HEK293 (cell line): ENCODE data around the gene ZCCHC24.

Experiments
- BCL11B ChIP-seq: fragments of 450-650 bp; formaldehyde crosslinking; IDR thresholded peaks from 2 replicates; pipeline ENCODE4 v1.5.1; 2016; ENCODE audit warnings: low read depth, missing biosample characterization, missing genetic modification characterization
- FEZF1 ChIP-seq: fragments of 450-650 bp; formaldehyde crosslinking; IDR thresholded peaks from 2 replicates; pipeline ENCODE4 v1.5.1; 2016; ENCODE audit warnings: missing biosample characterization, missing genetic modification characterization
- GLIS1 ChIP-seq: fragments of 450-650 bp; formaldehyde crosslinking; IDR thresholded peaks from 2 replicates; pipeline ENCODE4 v1.5.1; 2016; ENCODE audit warnings: missing biosample characterization, missing genetic modification characterization
- GLIS2 ChIP-seq: fragments of 450-650 bp; formaldehyde crosslinking; IDR thresholded peaks from 2 replicates; pipeline ENCODE4 v1.5.1; 2016; ENCODE audit warnings: missing biosample characterization, missing genetic modification characterization
- IKZF3 ChIP-seq: fragments of 450-650 bp; IDR thresholded peaks from 2 replicates; pipeline ENCODE4 v1.5.0; 2018; ENCODE audit warnings: missing biosample characterization, mild to moderate bottlenecking, missing genetic modification characterization, moderate library complexity
- MYNN ChIP-seq: fragments of 450-650 bp; formaldehyde crosslinking; IDR thresholded peaks from 2 replicates; pipeline ENCODE4 v1.5.1; 2016; ENCODE audit warnings: missing biosample characterization, missing genetic modification characterization, borderline replicate concordance
- MZF1 ChIP-seq: fragments of 450-650 bp; formaldehyde crosslinking; IDR thresholded peaks from 2 replicates; pipeline ENCODE4 v1.5.1; 2017; ENCODE audit warnings: missing biosample characterization, missing genetic modification characterization, borderline replicate concordance
- PRDM1 ChIP-seq: fragments of 450-650 bp; formaldehyde crosslinking; IDR thresholded peaks from 2 replicates; pipeline ENCODE4; 2016; ENCODE audit warnings: missing biosample characterization, missing genetic modification characterization
- SP2 ChIP-seq: fragments of 450-650 bp; formaldehyde crosslinking; IDR thresholded peaks from 2 replicates; pipeline ENCODE4 v1.5.1; 2016; ENCODE audit warnings: missing biosample characterization, missing genetic modification characterization
- YY2 ChIP-seq: fragments of 450-650 bp; formaldehyde crosslinking; IDR thresholded peaks from 2 replicates; pipeline ENCODE4 v1.5.1; 2016; ENCODE audit warnings: missing biosample characterization, missing genetic modification characterization
- ZBTB17 ChIP-seq: fragments of 450-650 bp; formaldehyde crosslinking; IDR thresholded peaks from 2 replicates; pipeline ENCODE4 v1.5.1; 2016; ENCODE audit warnings: missing biosample characterization, missing genetic modification characterization
- ZBTB20 ChIP-seq: fragments of 450-650 bp; formaldehyde crosslinking; IDR thresholded peaks from 2 replicates; pipeline ENCODE4 v1.5.1; 2016; ENCODE audit warnings: missing biosample characterization, missing genetic modification characterization
- ZBTB7A ChIP-seq: fragments of 450-650 bp; formaldehyde crosslinking; IDR thresholded peaks from 2 replicates; pipeline ENCODE4 v1.5.1; 2016; ENCODE audit warnings: low read depth, missing biosample characterization, missing genetic modification characterization
- ZBTB8A ChIP-seq: fragments of 450-650 bp; formaldehyde crosslinking; IDR thresholded peaks from 2 replicates; pipeline ENCODE4 v1.5.1; 2016; ENCODE audit warnings: missing biosample characterization, missing genetic modification characterization
- ZIC2 ChIP-seq: fragments of 450-650 bp; formaldehyde crosslinking; IDR thresholded peaks from 2 replicates; pipeline ENCODE4 v1.5.1; 2016; ENCODE audit warnings: missing biosample characterization, missing genetic modification characterization
- ZNF155 ChIP-seq: fragments of 450-650 bp; formaldehyde crosslinking; IDR thresholded peaks from 2 replicates; pipeline ENCODE4 v1.5.1; 2016; ENCODE audit warnings: missing biosample characterization, missing genetic modification characterization
- ZNF211 ChIP-seq: fragments of 450-650 bp; formaldehyde crosslinking; IDR thresholded peaks from 2 replicates; pipeline ENCODE4 v1.5.1; 2016; ENCODE audit warnings: low read depth, missing biosample characterization, missing genetic modification characterization
- ZNF335 ChIP-seq: fragments of 450-650 bp; formaldehyde crosslinking; conservative IDR thresholded peaks from 2 replicates; pipeline ENCODE4 v1.5.1; 2016; ENCODE audit warnings: missing biosample characterization, missing genetic modification characterization
- ZNF555 ChIP-seq: fragments of 450-650 bp; formaldehyde crosslinking; conservative IDR thresholded peaks from 2 replicates; pipeline ENCODE4 v1.5.1; 2017; ENCODE audit warnings: missing biosample characterization, mild to moderate bottlenecking, missing genetic modification characterization, inconsistent platforms
- ZNF571 ChIP-seq: fragments of 450-650 bp; formaldehyde crosslinking; IDR thresholded peaks from 2 replicates; pipeline ENCODE4 v1.5.0; 2017; ENCODE audit warnings: missing biosample characterization, missing genetic modification characterization
- ZNF610 ChIP-seq: fragments of 450-650 bp; formaldehyde crosslinking; IDR thresholded peaks from 2 replicates; pipeline ENCODE4 v1.5.1; 2016; ENCODE audit warnings: missing biosample characterization, missing genetic modification characterization, borderline replicate concordance
- ZNF776 ChIP-seq: fragments of 450-650 bp; formaldehyde crosslinking; IDR thresholded peaks from 2 replicates; pipeline ENCODE4 v1.5.0; 2017; ENCODE audit warnings: missing biosample characterization, missing genetic modification characterization, borderline replicate concordance
- ZNF777 ChIP-seq: fragments of 450-650 bp; formaldehyde crosslinking; IDR thresholded peaks from 2 replicates; pipeline ENCODE4 v1.5.1; 2017; ENCODE audit warnings: missing biosample characterization, missing genetic modification characterization, borderline replicate concordance
- ZSCAN30 ChIP-seq: fragments of 450-650 bp; IDR thresholded peaks from 2 replicates; pipeline ENCODE4 v1.5.1; 2018; ENCODE audit warnings: missing biosample characterization, mild to moderate bottlenecking, missing genetic modification characterization, moderate library complexity
- TF ChIP-seq, protein P1 (sequence below): fragments of 450-650 bp; formaldehyde crosslinking; IDR thresholded peaks from 2 replicates; pipeline ENCODE4 v1.5.1; 2016; ENCODE audit warnings: missing biosample characterization, missing genetic modification characterization
- TF ChIP-seq, protein P2 (sequence below): fragments of 450-650 bp; formaldehyde crosslinking; IDR thresholded peaks from 2 replicates; pipeline ENCODE4 v1.5.1; 2016; ENCODE audit warnings: missing biosample characterization, missing genetic modification characterization
- TF ChIP-seq, protein P3 (sequence below): fragments of 450-650 bp; formaldehyde crosslinking; IDR thresholded peaks from 2 replicates; pipeline ENCODE4 v1.5.1; 2016; ENCODE audit warnings: missing biosample characterization, missing genetic modification characterization
- TF ChIP-seq, protein P4 (sequence below): fragments of 450-650 bp; formaldehyde crosslinking; IDR thresholded peaks from 2 replicates; pipeline ENCODE4 v1.5.1; 2016; ENCODE audit warnings: missing biosample characterization, missing genetic modification characterization
- TF ChIP-seq, protein P5 (sequence below): fragments of 450-650 bp; formaldehyde crosslinking; IDR thresholded peaks from 2 replicates; pipeline ENCODE4 v1.5.1; 2016; ENCODE audit warnings: missing biosample characterization, missing genetic modification characterization
- TF ChIP-seq, protein P6 (sequence below): fragments of 450-650 bp; formaldehyde crosslinking; IDR thresholded peaks from 2 replicates; pipeline ENCODE4 v1.5.1; 2017; ENCODE audit warnings: missing biosample characterization, missing genetic modification characterization
- TF ChIP-seq, protein P7 (sequence below): fragments of 450-650 bp; formaldehyde crosslinking; IDR thresholded peaks from 2 replicates; pipeline ENCODE4 v1.5.1; 2016; ENCODE audit warnings: missing biosample characterization, missing genetic modification characterization

The ZCCHC24 gene

DNA sequence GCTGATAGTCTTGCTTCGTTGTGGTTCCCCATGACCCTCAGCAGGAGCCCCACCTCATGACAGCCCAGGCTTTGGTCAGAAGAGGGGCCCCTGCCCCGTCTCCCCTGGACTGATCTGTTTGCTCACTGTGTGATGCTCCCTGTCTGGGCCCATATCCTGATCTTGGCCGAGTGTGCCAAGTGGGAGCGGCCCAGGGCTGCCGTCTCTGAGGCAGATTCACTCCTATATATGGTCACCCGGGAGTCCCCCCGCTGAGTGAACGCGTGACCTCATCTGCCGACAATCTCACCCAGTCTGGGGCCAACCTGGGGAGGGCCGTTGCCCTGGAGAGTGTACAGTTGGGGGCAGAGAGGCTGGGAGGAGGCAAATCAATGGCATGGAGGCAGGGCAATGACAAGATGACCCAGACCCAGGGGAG is 63.6 kb downstream of the ZCCHC24 start (continued):
- TF ChIP-seq, protein P1, sequence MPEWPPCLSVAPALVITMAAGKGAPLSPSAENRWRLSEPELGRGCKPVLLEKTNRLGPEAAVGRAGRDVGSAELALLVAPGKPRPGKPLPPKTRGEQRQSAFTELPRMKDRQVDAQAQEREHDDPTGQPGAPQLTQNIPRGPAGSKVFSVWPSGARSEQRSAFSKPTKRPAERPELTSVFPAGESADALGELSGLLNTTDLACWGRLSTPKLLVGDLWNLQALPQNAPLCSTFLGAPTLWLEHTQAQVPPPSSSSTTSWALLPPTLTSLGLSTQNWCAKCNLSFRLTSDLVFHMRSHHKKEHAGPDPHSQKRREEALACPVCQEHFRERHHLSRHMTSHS (tag by site-specific recombination): no peak
- TF ChIP-seq BCL11B (tag by site-specific recombination) (no peak), ZIC2 (tag by site-specific recombination) (peak; percentile 98), PRDM1 (tag by site-specific recombination) (no peak), ZBTB8A (0 out of 2 replicates have a peak, but pooled peaks have one; percentile 12), MYNN (tag by site-specific recombination) (no peak), GLIS1 (tag by site-specific recombination) (peak; percentile 99), FEZF1 (tag by site-specific recombination) (no peak), ZNF610 (tag by site-specific recombination) (no peak), SP2 (peak; percentile 36), YY2 (tag by site-specific recombination) (no peak), ZBTB17 (tag by site-specific recombination) (peak; percentile 90), ZSCAN30 (no peak), ZNF571 (no peak), ZBTB20 (tag by site-specific recombination) (peak; percentile 39; the same call in 1 of the 2 replicates), ZNF776 (tag by site-specific recombination) (no peak), IKZF3 (no peak), ZNF777 (tag by site-specific recombination) (no peak), MZF1 (no peak), GLIS2 (tag by site-specific recombination) (peak; percentile 94), ZNF335 (tag by site-specific recombination) (no peak), ZNF155 (tag by site-specific recombination) (no peak), ZBTB7A (tag by site-specific recombination) (no peak), ZNF211 (tag by site-specific recombination) (no peak), ZNF555 (no peak)
- TF ChIP-seq, protein P2, sequence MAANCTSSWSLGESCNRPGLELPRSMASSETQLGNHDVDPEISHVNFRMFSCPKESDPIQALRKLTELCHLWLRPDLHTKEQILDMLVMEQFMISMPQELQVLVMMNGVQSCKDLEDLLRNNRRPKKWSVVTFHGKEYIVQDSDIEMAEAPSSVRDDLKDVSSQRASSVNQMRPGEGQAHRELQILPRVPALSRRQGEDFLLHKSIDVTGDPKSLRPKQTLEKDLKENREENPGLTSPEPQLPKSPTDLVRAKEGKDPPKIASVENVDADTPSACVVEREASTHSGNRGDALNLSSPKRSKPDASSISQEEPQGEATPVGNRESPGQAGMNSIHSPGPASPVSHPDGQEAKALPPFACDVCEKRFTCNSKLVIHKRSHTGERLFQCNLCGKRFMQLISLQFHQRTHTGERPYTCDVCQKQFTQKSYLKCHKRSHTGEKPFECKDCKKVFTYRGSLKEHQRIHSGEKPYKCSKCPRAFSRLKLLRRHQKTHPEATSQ: no peak
- TF ChIP-seq, protein P3, sequence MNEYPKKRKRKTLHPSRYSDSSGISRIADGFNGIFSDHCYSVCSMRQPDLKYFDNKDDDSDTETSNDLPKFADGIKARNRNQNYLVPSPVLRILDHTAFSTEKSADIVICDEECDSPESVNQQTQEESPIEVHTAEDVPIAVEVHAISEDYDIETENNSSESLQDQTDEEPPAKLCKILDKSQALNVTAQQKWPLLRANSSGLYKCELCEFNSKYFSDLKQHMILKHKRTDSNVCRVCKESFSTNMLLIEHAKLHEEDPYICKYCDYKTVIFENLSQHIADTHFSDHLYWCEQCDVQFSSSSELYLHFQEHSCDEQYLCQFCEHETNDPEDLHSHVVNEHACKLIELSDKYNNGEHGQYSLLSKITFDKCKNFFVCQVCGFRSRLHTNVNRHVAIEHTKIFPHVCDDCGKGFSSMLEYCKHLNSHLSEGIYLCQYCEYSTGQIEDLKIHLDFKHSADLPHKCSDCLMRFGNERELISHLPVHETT: no peak
- TF ChIP-seq, protein P4, sequence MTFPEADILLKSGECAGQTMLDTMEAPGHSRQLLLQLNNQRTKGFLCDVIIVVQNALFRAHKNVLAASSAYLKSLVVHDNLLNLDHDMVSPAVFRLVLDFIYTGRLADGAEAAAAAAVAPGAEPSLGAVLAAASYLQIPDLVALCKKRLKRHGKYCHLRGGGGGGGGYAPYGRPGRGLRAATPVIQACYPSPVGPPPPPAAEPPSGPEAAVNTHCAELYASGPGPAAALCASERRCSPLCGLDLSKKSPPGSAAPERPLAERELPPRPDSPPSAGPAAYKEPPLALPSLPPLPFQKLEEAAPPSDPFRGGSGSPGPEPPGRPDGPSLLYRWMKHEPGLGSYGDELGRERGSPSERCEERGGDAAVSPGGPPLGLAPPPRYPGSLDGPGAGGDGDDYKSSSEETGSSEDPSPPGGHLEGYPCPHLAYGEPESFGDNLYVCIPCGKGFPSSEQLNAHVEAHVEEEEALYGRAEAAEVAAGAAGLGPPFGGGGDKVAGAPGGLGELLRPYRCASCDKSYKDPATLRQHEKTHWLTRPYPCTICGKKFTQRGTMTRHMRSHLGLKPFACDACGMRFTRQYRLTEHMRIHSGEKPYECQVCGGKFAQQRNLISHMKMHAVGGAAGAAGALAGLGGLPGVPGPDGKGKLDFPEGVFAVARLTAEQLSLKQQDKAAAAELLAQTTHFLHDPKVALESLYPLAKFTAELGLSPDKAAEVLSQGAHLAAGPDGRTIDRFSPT (tag by site-specific recombination): peak; percentile 71; the same call in 1 of the 2 replicates
- TF ChIP-seq, protein P5, sequence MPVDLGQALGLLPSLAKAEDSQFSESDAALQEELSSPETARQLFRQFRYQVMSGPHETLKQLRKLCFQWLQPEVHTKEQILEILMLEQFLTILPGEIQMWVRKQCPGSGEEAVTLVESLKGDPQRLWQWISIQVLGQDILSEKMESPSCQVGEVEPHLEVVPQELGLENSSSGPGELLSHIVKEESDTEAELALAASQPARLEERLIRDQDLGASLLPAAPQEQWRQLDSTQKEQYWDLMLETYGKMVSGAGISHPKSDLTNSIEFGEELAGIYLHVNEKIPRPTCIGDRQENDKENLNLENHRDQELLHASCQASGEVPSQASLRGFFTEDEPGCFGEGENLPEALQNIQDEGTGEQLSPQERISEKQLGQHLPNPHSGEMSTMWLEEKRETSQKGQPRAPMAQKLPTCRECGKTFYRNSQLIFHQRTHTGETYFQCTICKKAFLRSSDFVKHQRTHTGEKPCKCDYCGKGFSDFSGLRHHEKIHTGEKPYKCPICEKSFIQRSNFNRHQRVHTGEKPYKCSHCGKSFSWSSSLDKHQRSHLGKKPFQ (tag by site-specific recombination): no peak
- TF ChIP-seq, protein P6, sequence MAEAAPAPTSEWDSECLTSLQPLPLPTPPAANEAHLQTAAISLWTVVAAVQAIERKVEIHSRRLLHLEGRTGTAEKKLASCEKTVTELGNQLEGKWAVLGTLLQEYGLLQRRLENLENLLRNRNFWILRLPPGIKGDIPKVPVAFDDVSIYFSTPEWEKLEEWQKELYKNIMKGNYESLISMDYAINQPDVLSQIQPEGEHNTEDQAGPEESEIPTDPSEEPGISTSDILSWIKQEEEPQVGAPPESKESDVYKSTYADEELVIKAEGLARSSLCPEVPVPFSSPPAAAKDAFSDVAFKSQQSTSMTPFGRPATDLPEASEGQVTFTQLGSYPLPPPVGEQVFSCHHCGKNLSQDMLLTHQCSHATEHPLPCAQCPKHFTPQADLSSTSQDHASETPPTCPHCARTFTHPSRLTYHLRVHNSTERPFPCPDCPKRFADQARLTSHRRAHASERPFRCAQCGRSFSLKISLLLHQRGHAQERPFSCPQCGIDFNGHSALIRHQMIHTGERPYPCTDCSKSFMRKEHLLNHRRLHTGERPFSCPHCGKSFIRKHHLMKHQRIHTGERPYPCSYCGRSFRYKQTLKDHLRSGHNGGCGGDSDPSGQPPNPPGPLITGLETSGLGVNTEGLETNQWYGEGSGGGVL: 0 out of 2 replicates have a peak, but pooled peaks have one; percentile 49
- TF ChIP-seq, protein P7, sequence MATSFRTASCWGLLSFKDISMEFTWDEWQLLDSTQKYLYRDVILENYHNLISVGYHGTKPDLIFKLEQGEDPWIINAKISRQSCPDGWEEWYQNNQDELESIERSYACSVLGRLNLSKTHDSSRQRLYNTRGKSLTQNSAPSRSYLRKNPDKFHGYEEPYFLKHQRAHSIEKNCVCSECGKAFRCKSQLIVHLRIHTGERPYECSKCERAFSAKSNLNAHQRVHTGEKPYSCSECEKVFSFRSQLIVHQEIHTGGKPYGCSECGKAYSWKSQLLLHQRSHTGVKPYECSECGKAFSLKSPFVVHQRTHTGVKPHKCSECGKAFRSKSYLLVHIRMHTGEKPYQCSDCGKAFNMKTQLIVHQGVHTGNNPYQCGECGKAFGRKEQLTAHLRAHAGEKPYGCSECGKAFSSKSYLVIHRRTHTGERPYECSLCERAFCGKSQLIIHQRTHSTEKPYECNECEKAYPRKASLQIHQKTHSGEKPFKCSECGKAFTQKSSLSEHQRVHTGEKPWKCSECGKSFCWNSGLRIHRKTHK: no peak
